GM19035 (cell line): ENCODE data around the gene C16orf95.

Source experiments
- ATAC-seq: cut with Tn5 transposase; IDR thresholded peaks from one replicate; pipeline ENCODE4 v1.9.1; 2021; ENCODE audit not compliant: unreplicated experiment

C16orf95 gene

GRCh38 chr16:87333581-87334331 lies 16.6 kb upstream of the C16orf95 start:
- no peak for ATAC-seq

DNA sequence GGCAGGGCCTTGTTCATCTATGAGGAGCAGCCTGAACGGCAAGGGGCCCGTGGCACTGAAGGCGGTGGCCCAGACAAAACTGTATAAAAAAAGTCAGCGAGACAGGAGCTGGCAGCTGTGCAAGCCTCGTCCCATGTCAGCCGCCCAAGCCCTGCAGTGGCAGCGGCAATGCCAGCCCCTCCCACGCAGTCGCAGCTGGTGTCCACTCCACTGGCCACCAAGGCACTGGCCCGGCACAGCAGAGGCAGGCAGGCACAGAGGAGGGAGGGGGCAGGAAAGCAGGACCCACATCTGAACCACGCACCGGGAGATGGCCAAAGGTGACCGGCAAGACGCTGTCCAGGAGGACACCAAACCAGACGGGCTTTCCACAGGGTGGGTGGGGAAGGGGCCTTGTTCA lies 15.9 kb upstream of the C16orf95 start:
- ATAC-seq: no peak

- ATAC-seq: no peak
These were observed 15.0 kb upstream of the C16orf95 start for GRCh38 chr16:87332150-87332549.

DNA sequence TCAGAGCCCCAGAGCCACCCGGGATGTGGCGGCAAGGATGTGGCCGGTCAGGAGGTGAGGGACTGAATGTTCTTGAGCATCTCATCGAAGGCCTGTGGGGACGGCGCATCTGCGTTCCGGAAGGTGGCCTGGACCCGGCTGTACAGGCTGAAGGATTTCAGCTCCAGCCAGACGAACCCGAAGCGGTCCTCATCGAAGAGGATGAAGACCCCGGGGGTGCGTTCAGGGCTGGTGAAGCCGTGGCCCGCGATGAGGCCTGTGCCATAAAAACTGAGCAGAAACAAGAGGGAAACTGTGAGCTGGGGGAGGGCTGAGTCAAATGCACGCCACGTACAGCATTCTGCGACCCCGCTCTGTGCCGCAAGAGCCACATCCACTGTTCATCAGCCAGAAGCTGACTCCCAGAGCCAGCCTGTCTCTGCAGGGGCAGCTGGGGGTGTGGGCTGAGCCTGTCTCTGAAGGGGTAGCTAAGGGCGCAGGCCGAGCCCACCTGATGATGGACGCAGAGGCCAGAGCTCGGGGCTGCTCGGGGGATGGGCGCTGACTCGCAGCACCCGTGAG lies 14.1 kb upstream of the C16orf95 start:
- ATAC-seq: no peak

DNA sequence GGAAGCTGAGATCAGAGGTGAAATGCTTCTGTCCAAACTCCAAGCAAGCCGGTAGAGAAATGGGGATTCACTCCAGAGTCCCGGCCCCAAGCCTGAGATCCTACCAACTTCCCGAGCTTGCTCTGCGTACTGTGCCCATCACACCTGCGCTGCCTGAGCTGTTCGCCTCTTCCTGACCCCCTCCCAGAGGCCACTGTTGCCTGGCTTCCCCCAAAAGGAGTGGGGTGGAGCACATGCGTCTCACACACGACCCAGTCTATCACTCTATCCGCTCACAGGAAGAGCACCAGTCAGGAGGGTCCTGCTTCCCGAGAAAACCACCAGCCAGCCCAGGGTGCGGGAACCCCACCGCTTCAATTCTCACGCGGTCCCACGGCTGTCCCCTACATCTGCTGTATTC lies 13.5 kb upstream of the C16orf95 start:
- no peak for ATAC-seq

DNA sequence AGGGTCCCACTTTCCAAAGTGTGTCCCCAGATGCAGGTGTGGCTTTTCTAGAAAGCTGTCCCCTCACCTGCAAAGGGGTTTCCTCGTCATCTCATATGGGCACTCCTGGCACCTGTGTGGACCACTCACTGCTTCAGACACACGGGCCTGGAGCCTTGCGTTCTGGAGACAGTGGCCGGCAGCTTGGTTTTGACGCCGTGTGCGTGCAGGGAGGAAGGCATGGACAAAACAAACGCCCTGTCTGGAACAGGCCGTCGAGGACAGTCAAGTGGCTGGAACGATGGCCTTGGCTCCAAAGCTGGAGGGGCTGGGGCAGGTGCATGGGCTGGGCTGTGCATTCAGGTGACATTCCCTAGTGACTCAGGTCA lies 13.0 kb upstream of the C16orf95 start:
- no peak for ATAC-seq

DNA sequence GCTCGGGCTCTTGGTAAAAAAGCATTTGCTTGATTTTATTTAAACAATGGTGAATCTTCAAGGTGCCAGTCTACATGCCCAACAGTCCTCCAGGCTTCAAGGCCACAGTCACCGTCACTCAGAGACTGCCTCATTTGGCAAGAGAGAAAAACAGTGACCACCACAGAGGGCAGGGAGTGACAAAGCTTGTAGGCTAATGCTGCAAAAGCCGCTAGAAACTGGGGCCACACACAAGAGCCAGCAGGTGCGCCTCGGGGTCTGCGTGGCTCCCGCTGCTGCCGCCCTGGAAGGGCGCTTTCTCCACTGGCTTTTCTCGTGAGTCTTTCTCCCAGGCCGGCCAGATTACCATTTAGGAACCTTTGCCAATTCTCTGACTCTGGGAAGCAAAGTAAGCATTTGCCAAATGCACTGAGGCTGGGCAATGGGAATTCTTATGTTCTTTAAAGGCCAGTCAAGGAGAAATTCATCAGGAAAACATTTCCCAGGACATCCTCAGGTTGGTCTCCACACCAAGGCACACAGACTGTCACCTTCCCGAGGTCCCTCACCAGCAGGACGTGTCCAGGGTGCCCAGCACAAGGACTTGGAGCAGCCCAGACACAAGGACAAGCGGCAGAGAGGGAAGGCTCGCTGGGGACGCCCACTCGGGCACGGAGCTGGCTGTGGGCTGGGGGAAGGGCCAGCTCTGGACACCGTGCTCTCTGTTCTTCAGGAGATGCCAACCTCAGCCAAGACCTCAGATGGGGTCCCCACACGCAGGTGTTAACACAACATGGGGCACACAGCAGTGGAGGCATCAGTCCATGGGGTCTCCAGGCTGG lies 12.5 kb upstream of the C16orf95 start:
- ATAC-seq: no peak

- ATAC-seq: no peak
These were observed 11.7 kb upstream of the C16orf95 start for GRCh38 chr16:87328846-87329245.

DNA sequence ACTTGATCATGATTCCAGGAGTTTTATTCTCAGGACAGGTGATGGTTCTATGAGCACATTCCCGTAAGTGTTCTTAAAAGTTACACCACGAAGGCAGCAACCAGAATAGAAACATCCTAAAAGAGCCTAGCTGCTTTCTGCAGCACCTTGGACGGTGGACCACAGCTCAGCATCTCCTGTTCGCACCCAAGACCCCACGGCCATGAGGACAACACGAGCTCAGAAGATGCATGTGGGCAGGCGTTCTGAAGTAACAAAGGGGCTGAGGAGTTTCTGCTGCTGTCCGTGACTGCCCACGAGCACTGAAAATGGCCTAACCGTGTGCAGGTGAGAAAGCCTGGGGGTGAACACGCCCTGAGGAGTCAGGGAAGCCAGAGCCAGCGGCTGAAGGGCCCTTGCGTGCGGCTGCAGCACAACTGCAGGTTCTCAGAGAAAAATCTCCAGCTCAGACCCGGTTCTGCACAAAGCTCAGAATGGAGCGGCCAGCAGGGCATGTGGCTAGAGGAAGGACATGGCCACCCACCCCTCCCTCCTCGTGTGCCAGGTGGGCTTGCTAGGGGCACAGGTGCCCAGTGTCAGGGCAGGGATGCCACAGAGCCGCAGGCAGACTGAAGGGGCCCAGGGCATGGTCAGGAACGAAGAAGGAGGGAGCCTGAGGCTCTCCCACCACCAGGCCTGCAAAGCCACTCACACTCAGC lies 10.8 kb upstream of the C16orf95 start:
- no peak for ATAC-seq

GRCh38 chr16:87326151-87326571 lies 9.0 kb upstream of the C16orf95 start:
- ATAC-seq: no peak

DNA sequence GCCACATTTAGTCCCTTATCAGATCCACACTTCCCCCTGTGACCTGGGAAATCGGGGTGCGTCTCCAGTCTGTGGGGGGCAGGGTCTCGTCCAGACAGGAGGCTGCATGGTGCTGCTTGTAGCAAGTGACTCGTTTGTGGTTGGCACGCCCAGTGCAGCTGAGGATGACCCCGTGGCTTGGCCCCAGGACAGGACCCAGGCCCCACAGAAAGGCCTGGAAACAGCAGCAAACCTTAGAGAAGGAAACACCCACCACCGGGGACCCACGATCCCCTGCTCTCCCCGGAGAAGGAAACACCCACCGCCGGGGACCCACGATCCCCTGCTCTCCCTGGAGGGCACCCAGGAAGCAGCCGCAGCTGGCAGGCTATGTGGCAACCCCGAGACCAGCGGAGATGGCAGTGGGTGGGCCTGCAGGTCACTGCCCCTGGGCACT lies 8.2 kb upstream of the C16orf95 start:
- no peak for ATAC-seq

GRCh38 chr16:87324411-87325275 lies 7.5 kb upstream of the C16orf95 start:
- ATAC-seq: no peak

DNA sequence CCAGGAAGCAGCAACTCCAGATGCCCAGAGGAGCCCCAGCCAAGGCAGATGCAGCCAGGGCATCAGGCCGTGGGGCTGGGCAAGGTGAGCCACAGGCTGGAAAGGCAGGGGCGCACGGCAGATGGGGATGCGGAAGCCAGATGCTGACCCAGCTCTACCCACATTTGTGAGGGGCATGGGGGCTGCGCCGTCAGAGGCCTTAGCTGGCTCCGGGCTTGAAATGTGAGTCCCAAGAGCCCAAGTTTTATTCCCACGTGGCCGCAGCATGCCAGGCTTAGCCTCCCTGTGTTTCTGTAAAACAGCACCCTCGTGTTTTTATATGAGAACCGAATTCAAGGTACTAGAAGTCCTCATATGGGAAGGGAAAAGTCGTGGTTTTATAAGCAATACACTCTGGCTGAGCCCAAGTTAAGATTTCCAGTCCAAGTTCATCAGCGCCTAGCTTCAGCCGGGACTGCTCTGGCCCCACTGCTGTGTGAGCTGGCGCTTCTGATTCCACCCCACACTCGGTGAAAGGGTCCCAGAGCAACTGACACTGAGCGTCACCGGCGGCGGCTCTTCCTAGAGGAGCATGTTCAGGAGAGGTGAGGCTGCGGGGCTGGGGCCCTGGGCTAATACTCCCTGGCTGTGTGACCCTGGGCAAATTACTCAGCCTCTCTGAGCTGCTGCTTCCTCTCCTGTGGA lies 6.7 kb upstream of the C16orf95 start:
- ATAC-seq: no peak

- ATAC-seq: no peak
These were observed 5.9 kb upstream of the C16orf95 start for GRCh38 chr16:87322833-87323726.

DNA sequence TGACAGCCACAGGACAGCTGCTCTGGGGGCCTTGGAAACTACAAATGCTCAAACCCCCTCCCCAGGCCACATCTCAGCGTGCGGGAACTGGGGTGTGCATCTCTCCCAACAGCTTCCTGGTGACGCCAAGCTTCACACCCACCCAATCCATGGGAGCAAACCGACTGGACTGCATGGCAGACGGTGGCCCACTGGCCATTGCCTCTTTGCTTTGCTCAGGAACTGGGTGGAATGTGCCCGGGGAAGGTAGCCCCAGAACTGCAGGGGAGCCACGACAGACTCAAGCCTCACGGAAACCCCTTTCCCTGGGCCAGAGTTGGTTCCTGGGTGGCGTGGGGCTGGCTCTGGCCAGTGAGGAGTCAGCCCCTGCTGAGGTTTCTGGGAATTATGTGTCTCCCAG lies 5.2 kb upstream of the C16orf95 start:
- ATAC-seq: no peak

- no peak for ATAC-seq
These were observed 4.3 kb upstream of the C16orf95 start for GRCh38 chr16:87321336-87322107.

GRCh38 chr16:87320510-87321227 lies 3.5 kb upstream of the C16orf95 start:
- no peak for ATAC-seq
